HG02973 (cell line): Measurements from ENCODE around the gene PNP.
"Not testable (repeated sequence)": the region's sequence is repeated elsewhere in the genome, so short reads cannot be mapped to it uniquely, and the experiment has no call there.

Experiments
- ATAC-seq: cut with Tn5 transposase; IDR thresholded peaks from one replicate; pipeline ENCODE4 v1.9.1; 2021; ENCODE audit warnings: moderate library complexity; ENCODE audit not compliant: unreplicated experiment

Gene PNP

GRCh38 chr14:20489093-20489994 is 20.1 kb downstream of the PNP start:
- ATAC-seq: no peak

GRCh38 chr14:20490563-20490962 is 21.4 kb downstream of the PNP start:
- no peak for ATAC-seq

GRCh38 chr14:20492486-20492885 is 23.3 kb downstream of the PNP start:
- no peak for ATAC-seq

- ATAC-seq: no peak
Measured at GRCh38 chr14:20493634-20494033, 24.4 kb downstream of the PNP start.

- no peak for ATAC-seq
Measured at GRCh38 chr14:20494935-20495766, 25.9 kb downstream of the PNP start.

GRCh38 chr14:20498622-20499021 is 29.4 kb downstream of the PNP start:
- ATAC-seq: no peak

- ATAC-seq: no peak
Measured at GRCh38 chr14:20499108-20499507, 29.9 kb downstream of the PNP start.

GRCh38 chr14:20499881-20500280 is 30.7 kb downstream of the PNP start:
- ATAC-seq: no peak

- no peak for ATAC-seq
Measured at GRCh38 chr14:20501346-20501745, 32.1 kb downstream of the PNP start.

GRCh38 chr14:20503898-20504297 is 34.7 kb downstream of the PNP start:
- ATAC-seq: no peak

- not testable (repeated sequence) for ATAC-seq
Measured at GRCh38 chr14:20506276-20506675, 37.1 kb downstream of the PNP start.

GRCh38 chr14:20506752-20507151 is 37.5 kb downstream of the PNP start:
- ATAC-seq: not testable (repeated sequence)

GRCh38 chr14:20507537-20507936 is 38.3 kb downstream of the PNP start:
- not testable (repeated sequence) for ATAC-seq

- no peak for ATAC-seq
Measured at GRCh38 chr14:20508367-20508766, 39.2 kb downstream of the PNP start.

GRCh38 chr14:20512177-20512905 is 43.1 kb downstream of the PNP start:
- no peak for ATAC-seq

- ATAC-seq: no peak
Measured at GRCh38 chr14:20515846-20516245, 46.6 kb downstream of the PNP start.

- ATAC-seq: no peak
Measured at GRCh38 chr14:20516921-20517320, 47.7 kb downstream of the PNP start.

- ATAC-seq: no peak
Measured at GRCh38 chr14:20522332-20522731, 53.1 kb downstream of the PNP start.

- ATAC-seq: no peak
Measured at GRCh38 chr14:20524027-20524426, 54.8 kb downstream of the PNP start.
